Right lobe of liver (tissue), 6 donors: Measurements from ENCODE around the gene ATL1. TPM values are rescaled to one million over a fixed set of nuclear protein-coding genes. Genes with fewer than 3 reads are reported as not detected.

ENCODE experiments used
- ATAC-seq, 4 donors: fragments of 200-7000 bp; cut with Tn5 transposase; one replicate each; pipeline ENCODE4 v1.9.1; 2020; ENCODE audit warnings: mild to moderate bottlenecking in 4 of 4, moderate library complexity in 4 of 4
- DNase-seq, 3 donors: peaks; one replicate each; pipeline ENCODE4 v3.0.0-alpha.2; 2020
- H3K27ac ChIP-seq, 3 donors: fragments of 200-600 bp; one replicate each; pipeline ENCODE4 v1.8.0; 2022
- H3K27me3 ChIP-seq, 2 donors: fragments of 200-600 bp; one replicate each; pipeline ENCODE4 v1.8.0; 2022
- H3K36me3 ChIP-seq, 4 donors: fragments of 200-600 bp; sonication (generic) in 1 of 4; one replicate each; pipeline versions ENCODE4 v1.5.1 to v1.8.0; 2017 to 2022; ENCODE audit warnings: control low read depth in 1 of 4
- H3K4me1 ChIP-seq, 4 donors: fragments of 200-600 bp; sonication (generic) in 1 of 4; one replicate each; pipeline versions ENCODE4 v1.5.1 to v1.8.0; 2017 to 2022; ENCODE audit warnings: control low read depth in 1 of 4
- H3K4me3 ChIP-seq, 3 donors: fragments of 200-600 bp; one replicate each; pipeline ENCODE4 v1.8.0; 2022
- H3K9me3 ChIP-seq, 4 donors: fragments of 200-600 bp; sonication (generic) in 1 of 4; one replicate each; pipeline versions ENCODE4 v1.5.1 to v1.8.0; 2017 to 2022; ENCODE audit warnings: control low read depth in 1 of 4
- POLR2A ChIP-seq: fragments of 450-650 bp; IDR thresholded peaks from one replicate; pipeline ENCODE4 v1.6.1; 2017; ENCODE audit warnings: antibody characterized with exemption, mild to moderate bottlenecking
- WGBS: methylation state at CpG from one replicate; pipeline ENCODE4 v1.1.6; 2018; ENCODE audit warnings: low coverage, low lambda C conversion rate; ENCODE audit not compliant: insufficient coverage; ENCODE audit errors: missing lambda C conversion rate; 5-methylcytosine and 5-hydroxymethylcytosine counted together
- intact Hi-C, 2 donors: fragments of 100-400 bp; cut with DNase I; formaldehyde crosslinking; loops; one replicate each; pipeline versions ENCODE4 v1.11.2 to v1.14.1; 2022
- total RNA-seq, 6 experiments: library from RNA; depleted of rRNA in 2 of 6; stranded (reverse); fragments of >200 nt in 2 of 6; fragmentation: NEBNext Ultra II Directional in 3 of 6; extraction: Animal tissue kit (Norgen Biotek cat#: 25700) in 3 of 6; gene quantifications; one replicate each; pipeline versions ENCODE4 v1.1.0 to v1.2.4, GENCODE V29; 2016 to 2023
- TF ChIP-seq, protein P1 (sequence below), 4 donors: fragments of 200-600 bp in 3 of 4; fragments of 450-650 bp in 1 of 4; IDR thresholded peaks; one replicate each; pipeline versions ENCODE4 v1.5.1 to v1.8.0; 2016 to 2022; ENCODE audit warnings: antibody characterized with exemption in 4 of 4, mild to moderate bottlenecking in 2 of 4
- donor health status: DM: no; HTN: yes; CAD: no.
- donor health status: DM: no; HTN: no; CAD: no.
- donor health status: DM: no; HTN: no; CAD: no.
- donor health status: DM: no; HTN: yes; CAD: no.
- donor health status: DM: no; HTN: yes; CAD: no.

ATL1 gene
- total RNA-seq, 6 experiments from 2014 or later: 0.18 to 0.47 (median 0.27) TPM; not detected in 1

DNA sequence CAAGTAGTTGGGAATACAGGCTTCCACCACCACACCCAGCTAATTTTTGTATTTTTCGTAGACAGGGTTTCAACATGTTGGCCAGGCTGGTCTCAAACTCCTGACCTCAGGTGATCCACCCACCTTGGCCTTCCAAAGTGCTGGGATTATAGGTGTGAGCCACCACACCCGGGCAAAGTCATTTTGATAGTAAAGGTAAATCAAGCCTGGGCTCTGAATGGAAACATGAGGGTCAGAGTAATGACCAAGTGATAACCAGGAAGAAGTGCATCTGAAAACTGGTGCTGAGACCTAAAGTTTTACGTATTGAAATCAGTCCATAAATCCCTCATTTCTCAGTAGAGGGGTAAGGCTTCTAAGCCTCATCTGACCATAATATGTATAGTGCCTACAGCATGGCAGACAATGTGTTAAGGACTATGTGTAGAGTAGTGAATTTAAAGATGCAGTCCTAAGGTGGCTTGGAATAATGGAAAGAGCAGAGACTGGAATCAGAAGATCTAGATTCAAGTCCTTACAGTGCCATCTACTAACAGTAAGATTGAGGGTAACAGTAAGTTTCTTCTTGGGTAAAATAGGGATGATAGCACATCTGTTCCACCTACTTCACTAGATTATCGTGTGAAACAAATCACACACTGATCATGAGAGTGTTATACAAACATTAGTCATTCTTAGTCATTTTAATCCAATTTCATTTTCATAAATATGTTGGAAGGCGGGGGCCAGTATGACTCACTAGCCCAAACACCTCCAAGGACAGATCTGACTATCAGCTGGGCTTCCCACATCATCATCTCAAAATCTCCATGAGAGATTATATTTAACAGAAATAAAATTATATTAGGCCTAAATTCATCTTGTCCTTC lies 38.8 kb upstream of the ATL1 start:
- no peaks in the 10 kb centered on the region for H3K27me3 ChIP-seq
- intact Hi-C loops: no loop called here
- H3K36me3 ChIP-seq: no peaks in the 10 kb centered on the region
- ATAC-seq (peak in 1 of 4 donors; percentile 69), DNase-seq (no peak)
- 55% methylated on average over 5 of the region's 5 CpGs for WGBS
- no peaks in the 10 kb centered on the region for H3K4me1 ChIP-seq
- no peak overlapping the region for H3K4me3 ChIP-seq
- H3K27ac ChIP-seq: no peak overlapping the region
- no peaks in the 10 kb centered on the region for H3K9me3 ChIP-seq
- no peak for TF ChIP-seq POLR2A
- TF ChIP-seq, protein P1, sequence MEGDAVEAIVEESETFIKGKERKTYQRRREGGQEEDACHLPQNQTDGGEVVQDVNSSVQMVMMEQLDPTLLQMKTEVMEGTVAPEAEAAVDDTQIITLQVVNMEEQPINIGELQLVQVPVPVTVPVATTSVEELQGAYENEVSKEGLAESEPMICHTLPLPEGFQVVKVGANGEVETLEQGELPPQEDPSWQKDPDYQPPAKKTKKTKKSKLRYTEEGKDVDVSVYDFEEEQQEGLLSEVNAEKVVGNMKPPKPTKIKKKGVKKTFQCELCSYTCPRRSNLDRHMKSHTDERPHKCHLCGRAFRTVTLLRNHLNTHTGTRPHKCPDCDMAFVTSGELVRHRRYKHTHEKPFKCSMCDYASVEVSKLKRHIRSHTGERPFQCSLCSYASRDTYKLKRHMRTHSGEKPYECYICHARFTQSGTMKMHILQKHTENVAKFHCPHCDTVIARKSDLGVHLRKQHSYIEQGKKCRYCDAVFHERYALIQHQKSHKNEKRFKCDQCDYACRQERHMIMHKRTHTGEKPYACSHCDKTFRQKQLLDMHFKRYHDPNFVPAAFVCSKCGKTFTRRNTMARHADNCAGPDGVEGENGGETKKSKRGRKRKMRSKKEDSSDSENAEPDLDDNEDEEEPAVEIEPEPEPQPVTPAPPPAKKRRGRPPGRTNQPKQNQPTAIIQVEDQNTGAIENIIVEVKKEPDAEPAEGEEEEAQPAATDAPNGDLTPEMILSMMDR (IDR thresholded peaks at IDR 0.05): no peak

- no peak for DNase-seq
- no peaks in the 10 kb centered on the region for H3K4me1 ChIP-seq
- no peak for TF ChIP-seq POLR2A
- TF ChIP-seq, protein P1 (IDR thresholded peaks at IDR 0.05): no peak
- no peak overlapping the region for H3K4me3 ChIP-seq
- no peaks in the 10 kb centered on the region for H3K36me3 ChIP-seq
- ATAC-seq: peak in 1 of 4 donors; percentile 27
- no peaks in the 10 kb centered on the region for H3K27me3 ChIP-seq
- WGBS: 50% methylated on average over 1 of the region's 1 CpG
- no peak overlapping the region for H3K27ac ChIP-seq
- no peaks in the 10 kb centered on the region for H3K9me3 ChIP-seq
- intact Hi-C loops: no loop called here
These were observed 38.0 kb upstream of the ATL1 start for GRCh38 chr14:50521912-50522341.

DNA sequence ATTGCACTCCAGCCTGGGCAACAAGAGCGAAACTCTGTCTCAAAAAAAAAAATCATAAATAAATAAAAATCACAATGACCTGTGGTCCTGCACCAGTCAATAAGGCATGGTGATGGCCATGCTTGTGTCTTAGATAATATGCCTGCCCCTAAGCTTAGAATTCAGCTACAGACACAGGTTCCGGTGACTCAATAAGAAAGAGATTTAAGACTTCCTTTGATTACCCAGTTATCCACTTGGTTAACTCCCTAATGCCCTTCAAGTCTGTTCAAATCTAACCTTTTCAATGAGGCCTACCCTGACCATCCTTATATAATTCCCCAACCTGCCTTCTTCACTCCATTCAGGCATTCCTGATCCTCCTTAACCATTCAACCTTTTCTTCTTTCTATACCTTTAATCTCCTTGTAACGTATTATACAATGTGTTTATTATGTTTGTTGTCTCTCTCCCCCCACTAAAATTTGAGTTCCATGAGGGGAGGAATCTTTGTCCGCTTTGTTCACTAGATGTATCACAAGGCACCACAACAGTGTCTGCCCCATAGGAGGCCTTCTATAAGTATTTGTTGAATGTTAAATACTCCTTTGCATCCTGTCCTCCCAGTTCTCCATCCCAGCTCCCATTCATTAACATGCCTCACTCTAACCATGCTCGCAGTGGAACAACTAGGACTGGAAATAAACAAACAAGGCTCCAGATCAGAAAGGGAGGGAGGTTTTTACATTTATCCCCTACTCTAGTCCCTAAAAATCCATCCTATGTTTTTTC lies 36.5 kb upstream of the ATL1 start:
- Histone ChIP-seq H3K9me3 (no peaks in the 10 kb centered on the region), H3K4me1 (no peaks in the 10 kb centered on the region), H3K36me3 (no peaks in the 10 kb centered on the region), H3K4me3 (no peak overlapping the region), H3K27me3 (no peaks in the 10 kb centered on the region), H3K27ac (no peak overlapping the region)
- WGBS: 92% methylated on average over 4 of the region's 5 CpGs
- intact Hi-C loops: no loop called here
- no peak for DNase-seq
- ATAC-seq: no peak
- TF ChIP-seq POLR2A: no peak
- TF ChIP-seq, protein P1 (IDR thresholded peaks at IDR 0.05): no peak

DNA sequence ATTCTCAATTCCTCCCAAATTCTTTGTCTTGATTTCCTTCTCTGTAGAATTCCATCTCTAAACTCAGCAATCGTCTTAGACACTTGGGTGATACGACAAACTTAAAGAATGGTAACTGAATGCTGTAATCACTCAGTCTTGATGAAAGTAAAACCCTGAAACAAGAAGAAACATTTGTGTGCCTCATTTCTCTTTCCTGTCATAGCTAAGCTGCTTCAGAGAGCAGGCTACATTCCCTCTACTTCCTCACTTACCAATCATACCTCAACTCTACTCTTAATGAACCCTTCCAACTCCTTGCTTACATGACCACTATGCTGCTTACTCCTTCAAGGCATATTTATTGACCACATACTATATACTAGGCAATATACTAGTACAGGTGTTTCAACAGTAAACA lies 35.9 kb upstream of the ATL1 start:
- no peak overlapping the region for H3K4me3 ChIP-seq
- 58% methylated on average over 2 of the region's 2 CpGs for WGBS
- no peaks in the 10 kb centered on the region for H3K4me1 ChIP-seq
- no peak overlapping the region for H3K27ac ChIP-seq
- ATAC-seq: no peak
- no peak for TF ChIP-seq POLR2A
- TF ChIP-seq, protein P1 (IDR thresholded peaks at IDR 0.05): no peak
- intact Hi-C loops: no loop called here
- H3K27me3 ChIP-seq: no peaks in the 10 kb centered on the region
- no peak for DNase-seq
- H3K9me3 ChIP-seq: no peaks in the 10 kb centered on the region
- H3K36me3 ChIP-seq: peaks cover 0 to 3% (median 0%) of the 10 kb centered on the region in 4 donors
